Fibroblast of skin of right quadriceps (primary cell): ENCODE data around the gene SPIB.

Source experiments
- DNase-seq: peaks from one replicate; pipeline ENCODE4 v3.0.0-alpha.2; 2013

The SPIB gene

DNA sequence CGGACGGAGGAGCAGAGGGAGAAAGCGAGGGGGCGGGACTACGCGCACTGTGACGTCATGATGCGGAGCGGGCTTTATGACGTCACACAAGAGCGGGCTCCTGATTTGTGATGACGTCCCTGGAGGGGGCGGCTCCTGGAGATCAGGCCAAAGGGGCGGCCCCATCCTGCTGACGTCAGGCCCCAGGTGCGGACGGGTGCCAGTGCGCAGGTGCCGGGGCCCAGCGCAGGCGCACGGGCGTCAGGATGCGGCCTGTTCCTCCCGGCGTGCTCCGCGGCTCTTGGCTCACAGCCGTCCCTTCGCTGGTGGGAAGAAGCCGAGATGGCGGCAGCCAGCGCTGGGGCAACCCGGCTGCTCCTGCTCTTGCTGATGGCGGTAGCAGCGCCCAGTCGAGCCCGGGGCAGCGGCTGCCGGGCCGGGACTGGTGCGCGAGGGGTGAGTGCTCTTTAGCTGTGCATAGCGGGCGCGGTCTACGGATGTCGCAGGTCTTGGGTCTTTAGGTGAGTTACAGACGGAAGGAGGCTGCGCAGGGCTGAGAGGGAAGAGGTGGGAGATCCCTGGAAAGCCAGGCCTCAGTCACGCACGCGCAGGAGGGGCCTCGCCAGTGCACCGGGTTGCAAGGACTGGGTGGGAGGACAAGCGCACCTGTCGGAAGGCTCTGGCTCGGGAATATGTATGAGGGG, 57.6 kb downstream of the SPIB start, which contains the start of the genes EMC10 and GARIN5A:
TSS of gene EMC10 (plus strand) at position 284 of the 683 bp plus-strand sequence. CDS start at position 322, 38 bp downstream.
TSS of gene GARIN5A (minus strand) at position 625 of the 683 bp plus-strand sequence. CDS start at position 165, 460 bp downstream.
- peak; percentile 93 for DNase-seq

DNA sequence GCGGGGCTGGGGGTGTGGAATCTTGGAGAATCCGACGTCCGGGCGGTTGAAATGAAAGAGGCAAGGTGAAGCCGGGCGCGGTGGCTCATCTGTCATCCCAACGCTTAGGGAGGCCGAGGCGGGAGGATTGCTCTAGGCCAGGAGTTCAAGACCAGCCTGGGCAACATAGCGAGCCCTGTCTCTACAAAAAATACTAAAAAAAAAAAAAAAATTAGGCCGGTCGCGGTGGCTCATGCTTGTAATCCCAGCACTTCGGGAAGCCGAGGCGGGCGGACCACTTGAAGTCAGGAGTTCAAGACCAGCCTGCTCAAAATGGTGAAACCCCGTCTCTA, 58.1 kb downstream of the SPIB start:
- DNase-seq: no peak

DNA sequence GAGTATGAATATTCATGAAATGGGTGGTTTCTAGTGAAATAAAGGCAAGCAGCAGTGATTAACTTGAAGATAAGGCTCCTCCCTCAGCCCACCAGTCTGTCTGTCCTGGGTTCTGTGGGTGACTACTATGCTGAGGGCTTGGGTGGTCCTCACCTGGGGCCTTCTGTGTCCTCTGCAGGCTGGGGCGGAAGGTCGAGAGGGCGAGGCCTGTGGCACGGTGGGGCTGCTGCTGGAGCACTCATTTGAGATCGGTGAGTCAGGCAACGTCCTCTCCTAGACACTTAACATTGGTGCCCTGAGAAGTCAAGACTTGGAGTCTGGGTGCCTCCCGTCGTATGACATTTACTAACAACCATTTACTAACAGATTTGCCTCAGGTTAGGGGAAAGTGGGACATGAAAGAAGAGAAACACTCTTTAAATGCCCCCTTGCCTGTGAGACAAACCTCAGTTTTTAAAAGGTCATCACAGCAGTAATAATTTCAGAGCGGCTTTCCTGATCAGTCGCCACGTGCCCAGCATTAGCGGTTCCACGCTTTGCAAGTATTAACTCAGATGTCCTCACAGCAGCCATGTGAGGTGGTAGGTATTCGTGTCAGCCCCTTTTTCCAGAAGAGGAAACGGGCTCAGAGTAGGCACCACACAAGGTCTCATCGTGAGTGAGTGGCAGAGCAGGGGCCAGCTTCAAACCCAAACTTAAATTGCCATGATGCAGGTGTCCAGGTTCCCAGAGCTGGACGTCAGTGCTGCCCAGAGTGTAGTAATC, 59.2 kb downstream of the SPIB start:
- no peak for DNase-seq

DNA sequence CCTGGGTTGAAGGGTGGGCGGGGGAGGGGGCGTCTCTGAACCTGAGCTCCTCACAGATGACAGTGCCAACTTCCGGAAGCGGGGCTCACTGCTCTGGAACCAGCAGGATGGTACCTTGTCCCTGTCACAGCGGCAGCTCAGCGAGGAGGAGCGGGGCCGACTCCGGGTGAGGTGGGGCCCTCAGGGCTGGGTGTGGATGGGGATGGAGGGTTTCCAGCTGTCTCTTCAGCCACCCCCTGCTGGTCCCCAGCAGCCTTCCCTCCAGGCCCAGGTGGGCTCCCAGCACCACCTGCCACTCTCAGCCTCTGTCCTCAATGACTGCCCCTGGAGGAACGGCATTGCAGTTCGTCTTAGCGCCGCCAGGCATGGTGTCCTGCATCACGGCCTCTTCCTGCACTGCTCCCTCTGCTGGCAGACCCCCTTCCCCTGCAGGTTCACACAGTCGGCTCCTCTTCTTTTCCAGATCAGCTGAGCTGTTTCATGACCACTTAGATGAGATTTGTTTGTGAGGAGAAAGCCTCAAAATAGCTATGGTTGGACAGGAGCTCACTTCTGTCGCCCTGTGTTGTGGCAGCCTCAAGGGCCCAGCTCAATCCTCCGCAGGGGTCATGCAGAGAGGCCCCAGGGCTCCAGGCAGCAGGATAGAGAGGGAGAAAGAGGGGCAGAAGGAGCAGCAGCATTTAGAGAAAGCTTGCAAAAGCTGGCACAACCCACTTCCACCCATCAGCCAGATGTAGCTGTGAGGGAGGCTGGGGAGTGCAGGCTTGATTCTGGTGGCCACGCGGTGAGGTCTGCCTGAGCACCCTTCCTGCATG, 60.4 kb downstream of the SPIB start:
- peak; percentile 7 for DNase-seq

DNA sequence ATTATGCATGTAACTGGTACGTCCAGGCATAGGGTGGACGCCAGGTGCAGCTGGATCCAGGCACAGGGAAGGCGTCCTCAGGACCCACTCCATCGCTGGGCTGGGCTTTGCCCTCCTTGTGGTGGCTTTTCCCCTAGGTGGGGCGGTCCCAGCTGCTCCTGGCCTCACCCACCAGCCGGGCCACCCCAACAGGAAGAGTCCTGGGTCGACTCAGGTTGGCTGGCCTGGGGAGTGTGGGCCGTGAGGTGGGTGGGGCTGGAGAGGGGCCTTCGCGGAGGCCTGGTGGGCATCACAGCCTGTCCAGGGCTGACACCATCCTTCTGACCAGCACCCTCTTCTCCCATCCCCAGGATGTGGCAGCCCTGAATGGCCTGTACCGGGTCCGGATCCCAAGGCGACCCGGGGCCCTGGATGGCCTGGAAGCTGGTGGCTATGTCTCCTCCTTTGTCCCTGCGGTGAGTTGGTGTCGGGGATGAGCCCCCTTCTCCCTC, 61.1 kb downstream of the SPIB start:
- DNase-seq: no peak

DNA sequence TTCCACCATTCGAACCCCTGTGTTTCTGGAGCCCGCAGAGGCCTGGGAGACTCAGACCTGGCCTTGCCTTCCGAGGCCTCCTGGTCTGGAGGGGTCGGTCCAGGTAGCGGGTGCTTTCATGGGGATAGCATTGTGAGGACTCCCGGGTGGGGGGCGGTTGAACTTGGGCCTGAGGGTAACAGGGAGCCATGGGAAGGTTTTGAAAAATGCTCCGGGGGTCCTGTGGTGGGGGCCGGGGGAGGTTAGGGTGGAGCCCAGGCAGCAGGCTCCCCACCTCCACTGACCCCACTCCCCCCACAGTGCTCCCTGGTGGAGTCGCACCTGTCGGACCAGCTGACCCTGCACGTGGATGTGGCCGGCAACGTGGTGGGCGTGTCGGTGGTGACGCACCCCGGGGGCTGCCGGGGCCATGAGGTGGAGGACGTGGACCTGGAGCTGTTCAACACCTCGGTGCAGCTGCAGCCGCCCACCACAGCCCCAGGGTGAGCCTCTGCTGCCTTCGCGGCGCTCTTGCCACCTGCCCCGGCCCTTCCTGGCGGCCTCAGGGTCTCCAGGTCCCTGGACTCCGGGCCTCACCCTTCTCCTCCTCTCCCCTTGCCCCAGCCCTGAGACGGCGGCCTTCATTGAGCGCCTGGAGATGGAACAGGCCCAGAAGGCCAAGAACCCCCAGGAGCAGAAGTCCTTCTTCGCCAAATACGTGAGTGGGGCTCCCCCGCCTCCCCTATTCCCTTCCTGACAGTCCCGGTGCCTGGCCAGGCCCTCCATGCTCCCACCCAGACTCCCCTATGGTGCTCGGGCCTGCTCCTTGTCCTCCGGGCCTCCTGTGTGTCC, 61.8 kb downstream of the SPIB start:
- DNase-seq: no peak
